HG03354 (cell line): ENCODE results near the gene GPR119.
"Not testable (repeated sequence)": the region's sequence is repeated elsewhere in the genome, so short reads cannot be mapped to it uniquely, and the experiment has no call there.

Source experiments
- ATAC-seq: cut with Tn5 transposase; IDR thresholded peaks from one replicate; pipeline ENCODE4 v1.9.1; 2021; ENCODE audit warnings: mild to moderate bottlenecking; ENCODE audit not compliant: unreplicated experiment, poor library complexity, severe bottlenecking

GPR119 gene

GRCh38 chrX:130340271-130340670 lies 45.2 kb downstream of the GPR119 start:
- ATAC-seq = peak; percentile 11

GRCh38 chrX:130339408-130340222 lies 45.9 kb downstream of the GPR119 start, which contains the start of gene SLC25A14:
TSS of gene SLC25A14 (plus strand) at chrX:130339919. CDS start at chrX:130340279, 360 bp downstream.
- ATAC-seq = peak; percentile 95

- not testable (repeated sequence) for ATAC-seq
These were observed 46.6 kb downstream of the GPR119 start for GRCh38 chrX:130338869-130339268.

GRCh38 chrX:130336531-130336930 lies 48.9 kb downstream of the GPR119 start:
- ATAC-seq = no peak
